K562 (cell line): Measurements from ENCODE around the gene TLDC2. TPM values are rescaled to one million over a fixed set of nuclear protein-coding genes. Genes with fewer than 3 reads are reported as not detected.

Experiments
- CLOCK ChIP-seq: fragments of 250-450 bp; sonication (Bioruptor Pico); IDR thresholded peaks from 2 replicates; pipeline ENCODE4 v1.4.0; 2020; ENCODE audit warnings: mild to moderate bottlenecking, moderate library complexity, borderline replicate concordance
- CREB3 ChIP-seq: fragments of 450-650 bp; conservative IDR thresholded peaks from 2 replicates; pipeline ENCODE4 v1.6.1; 2016; ENCODE audit warnings: missing genetic modification characterization, low read depth, mild to moderate bottlenecking, missing compliant biosample characterization, moderate library complexity
- NR2F6 ChIP-seq: fragments of 450-650 bp; formaldehyde crosslinking; IDR thresholded peaks from 2 replicates; pipeline ENCODE4 v1.4.0; 2020; ENCODE audit warnings: mild to moderate bottlenecking
- SOX6 ChIP-seq: fragments of 450-650 bp; IDR thresholded peaks from 2 replicates; pipeline ENCODE4 v1.6.1; 2014; ENCODE audit warnings: mild to moderate bottlenecking
- YBX1 ChIP-seq: fragments of 450-650 bp; IDR thresholded peaks from 2 replicates; pipeline ENCODE4 v1.7.1; 2016; ENCODE audit warnings: mild to moderate bottlenecking
- ZBTB40 ChIP-seq, 2 experiments: fragments of 450-650 bp in 1 of 2; sonication (generic) in 1 of 2; formaldehyde crosslinking in 1 of 2; IDR thresholded peaks; 2 replicates each; pipeline versions ENCODE4 v1.7.1 to v1.9.0; 2016 to 2022; ENCODE audit warnings: inconsistent platforms in 1 of 2, mild to moderate bottlenecking in 1 of 2, missing genetic modification reagents in 1 of 2
- ZNF239 ChIP-seq: fragments of 250-450 bp; sonication (Bioruptor Pico); IDR thresholded peaks from 2 replicates; pipeline ENCODE4 v1.4.0; 2020; ENCODE audit warnings: mild to moderate bottlenecking
- ZNF778 ChIP-seq: fragments of 450-650 bp; formaldehyde crosslinking; IDR thresholded peaks from 2 replicates; pipeline ENCODE4 v1.4.0; 2020; ENCODE audit warnings: mild to moderate bottlenecking, moderate library complexity
- polyA plus RNA-seq, 8 experiments: library from polyadenylated mRNA; depleted of rRNA in 4 of 8; stranded (reverse) in 5 of 8; unstranded in 3 of 8; fragments of >200 nt; fragmentation: Nextera tagmentation in 2 of 8; fragmentation: Illumina TruSeq in 1 of 8; extraction: Ambion mirVana in 2 of 8; extraction: Trizol in 1 of 8; gene quantifications; 2 replicates each; pipeline versions ENCODE4 v1.2.1 to v1.2.3, GENCODE V29; 2011 to 2014; ENCODE audit warnings: inconsistent platforms in 1 of 8, missing spikeins in 1 of 8
- total RNA-seq, 7 experiments: library from RNA; depleted of rRNA in 6 of 7; stranded (reverse); fragments of >200 nt in 6 of 7; fragmentation: Illumina TruSeq in 2 of 7; extraction: Trizol in 2 of 7; gene quantifications; 2 replicates each; pipeline versions ENCODE4 v1.2.1 to v1.2.3, GENCODE V29; 2011 to 2021; ENCODE audit warnings: low replicate concordance in 1 of 7

Gene TLDC2
- total and polyA plus RNA-seq, 9 of the 15 experiments (the other 6 are each of a cell fraction or from before 2014, with no cell fraction given) = not detected

- TF ChIP-seq ZBTB40 (IDR thresholded peaks at IDR 0.05) (no peak), ZBTB40 (CRISPR knock-in tag; IDR thresholded peaks at IDR 0.05) (no peak), SOX6 (no peak), CREB3 (no peak), ZNF239 (CRISPR knock-in tag) (no peak), NR2F6 (CRISPR knock-in tag) (no peak), CLOCK (CRISPR knock-in tag) (no peak), YBX1 (no peak), ZNF778 (CRISPR knock-in tag) (no peak)
Observed at GRCh38 chr20:36880741-36881250, 4.9 kb downstream of the TLDC2 start (continued).
